OCI-LY1 (cell line): ENCODE data around the gene ARID3A.

Experiments used
- EZH2 ChIP-seq: fragments of 200-600 bp; sonication (generic), shearing (Covaris generic); IDR thresholded peaks from 2 replicates; pipeline ENCODE4 v1.8.0; 2017; ENCODE audit warnings: borderline replicate concordance, mixed run types, mild to moderate bottlenecking, antibody characterized with exemption, low read length, moderate library complexity, mixed read lengths
- TF ChIP-seq, protein P1 (sequence below): fragments of 200-600 bp; sonication (generic), shearing (Covaris generic); IDR thresholded peaks from 2 replicates; pipeline ENCODE4 v1.5.1; 2017; ENCODE audit warnings: mild to moderate bottlenecking, antibody characterized with exemption, low read length, moderate library complexity, mixed read lengths

GRCh38 chr19:938233-938923 is 12.5 kb downstream of the ARID3A start:
- TF ChIP-seq, protein P1, sequence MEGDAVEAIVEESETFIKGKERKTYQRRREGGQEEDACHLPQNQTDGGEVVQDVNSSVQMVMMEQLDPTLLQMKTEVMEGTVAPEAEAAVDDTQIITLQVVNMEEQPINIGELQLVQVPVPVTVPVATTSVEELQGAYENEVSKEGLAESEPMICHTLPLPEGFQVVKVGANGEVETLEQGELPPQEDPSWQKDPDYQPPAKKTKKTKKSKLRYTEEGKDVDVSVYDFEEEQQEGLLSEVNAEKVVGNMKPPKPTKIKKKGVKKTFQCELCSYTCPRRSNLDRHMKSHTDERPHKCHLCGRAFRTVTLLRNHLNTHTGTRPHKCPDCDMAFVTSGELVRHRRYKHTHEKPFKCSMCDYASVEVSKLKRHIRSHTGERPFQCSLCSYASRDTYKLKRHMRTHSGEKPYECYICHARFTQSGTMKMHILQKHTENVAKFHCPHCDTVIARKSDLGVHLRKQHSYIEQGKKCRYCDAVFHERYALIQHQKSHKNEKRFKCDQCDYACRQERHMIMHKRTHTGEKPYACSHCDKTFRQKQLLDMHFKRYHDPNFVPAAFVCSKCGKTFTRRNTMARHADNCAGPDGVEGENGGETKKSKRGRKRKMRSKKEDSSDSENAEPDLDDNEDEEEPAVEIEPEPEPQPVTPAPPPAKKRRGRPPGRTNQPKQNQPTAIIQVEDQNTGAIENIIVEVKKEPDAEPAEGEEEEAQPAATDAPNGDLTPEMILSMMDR, result no peak
- no peak for TF ChIP-seq EZH2
